CD4-positive, CD25-positive, alpha-beta regulatory T cell (primary cell): ENCODE measurements around the gene UBXN2A. TPM values are rescaled to one million over a fixed set of nuclear protein-coding genes. Genes with fewer than 3 reads are reported as not detected.

ENCODE experiments used
- ATAC-seq, 2 donors: fragments of 150-1000 bp; cut with Tn5 transposase; one replicate each; pipeline ENCODE4 v1.10.0; 2021; ENCODE audit warnings: low read depth in 2 of 2, moderate number of reproducible peaks in 2 of 2, moderate library complexity in 1 of 2
- DNase-seq, 3 donors: peaks; one replicate each; pipeline versions ENCODE4 v3.0.0 to v3.0.0-alpha.2; 2012 to 2022; ENCODE audit warnings: mixed read lengths in 1 of 3
- H3K27ac ChIP-seq: one replicate; pipeline ENCODE4 v1.7.0; 2013; ENCODE audit warnings: mild to moderate bottlenecking, low read length; ENCODE audit not compliant: insufficient read depth, poor library complexity, severe bottlenecking
- H3K27me3 ChIP-seq: one replicate; pipeline ENCODE4 v1.7.0; 2013; ENCODE audit warnings: low read length; ENCODE audit not compliant: control insufficient read depth, insufficient read depth
- H3K36me3 ChIP-seq: one replicate; pipeline ENCODE4 v1.7.0; 2013; ENCODE audit warnings: mild to moderate bottlenecking, low read length, moderate library complexity; ENCODE audit not compliant: control insufficient read depth, insufficient read depth
- H3K4me1 ChIP-seq: 2 replicates; pipeline ENCODE4 v1.7.0; 2013; ENCODE audit warnings: mild to moderate bottlenecking, low read length; ENCODE audit not compliant: insufficient read depth, control insufficient read depth, poor library complexity, severe bottlenecking
- H3K4me3 ChIP-seq: one replicate; pipeline ENCODE4 v1.7.0; 2013; ENCODE audit warnings: low read depth, mild to moderate bottlenecking, low read length, moderate library complexity
- H3K9me3 ChIP-seq, 2 experiments: 1 replicate in 1 of 2; 2 replicates in 1 of 2; pipeline ENCODE4 v1.7.0; 2013; ENCODE audit warnings: low read length in 2 of 2, mild to moderate bottlenecking in 1 of 2, moderate library complexity in 1 of 2; ENCODE audit not compliant: control insufficient read depth in 2 of 2
- H3K27ac Mint-ChIP-seq, 3 donors: one replicate each; pipeline ENCODE4 v1.8.0; 2020 to 2022; ENCODE audit warnings: mild to moderate bottlenecking in 3 of 3, mixed read lengths in 3 of 3, moderate library complexity in 2 of 3
- H3K27me3 Mint-ChIP-seq: one replicate; pipeline ENCODE4 v1.8.0; 2022; ENCODE audit warnings: mild to moderate bottlenecking, mixed read lengths
- H3K36me3 Mint-ChIP-seq: one replicate; pipeline ENCODE4 v1.8.0; 2020; ENCODE audit warnings: mixed read lengths
- H3K4me1 Mint-ChIP-seq, 4 donors: one replicate each; pipeline ENCODE4 v1.8.0; 2020 to 2022; ENCODE audit warnings: mixed read lengths in 4 of 4, mild to moderate bottlenecking in 1 of 4
- H3K4me3 Mint-ChIP-seq, 4 donors: one replicate each; pipeline ENCODE4 v1.8.0; 2020 to 2022; ENCODE audit warnings: mild to moderate bottlenecking in 4 of 4, mixed read lengths in 4 of 4, moderate library complexity in 3 of 4
- H3K9me3 Mint-ChIP-seq, 7 donors: one replicate each; pipeline ENCODE4 v1.8.0; 2020 to 2022; ENCODE audit warnings: mixed read lengths in 7 of 7, mild to moderate bottlenecking in 3 of 7, moderate library complexity in 2 of 7
- polyA plus RNA-seq, 4 donors: library from polyadenylated mRNA; unstranded; fragments of 300-500 nt; fragmentation: Illumina TruSeq; gene quantifications; one replicate each; pipeline ENCODE4 v1.2.3, GENCODE V29; 2021
- total RNA-seq: library from RNA; stranded (reverse); gene quantifications from one replicate; pipeline ENCODE4 v1.2.3, GENCODE V29; 2022

Gene UBXN2A
- total and polyA plus RNA-seq, 5 donors from 2014 or later = 7.7 to 15.0 (median 9.4) TPM

DNA sequence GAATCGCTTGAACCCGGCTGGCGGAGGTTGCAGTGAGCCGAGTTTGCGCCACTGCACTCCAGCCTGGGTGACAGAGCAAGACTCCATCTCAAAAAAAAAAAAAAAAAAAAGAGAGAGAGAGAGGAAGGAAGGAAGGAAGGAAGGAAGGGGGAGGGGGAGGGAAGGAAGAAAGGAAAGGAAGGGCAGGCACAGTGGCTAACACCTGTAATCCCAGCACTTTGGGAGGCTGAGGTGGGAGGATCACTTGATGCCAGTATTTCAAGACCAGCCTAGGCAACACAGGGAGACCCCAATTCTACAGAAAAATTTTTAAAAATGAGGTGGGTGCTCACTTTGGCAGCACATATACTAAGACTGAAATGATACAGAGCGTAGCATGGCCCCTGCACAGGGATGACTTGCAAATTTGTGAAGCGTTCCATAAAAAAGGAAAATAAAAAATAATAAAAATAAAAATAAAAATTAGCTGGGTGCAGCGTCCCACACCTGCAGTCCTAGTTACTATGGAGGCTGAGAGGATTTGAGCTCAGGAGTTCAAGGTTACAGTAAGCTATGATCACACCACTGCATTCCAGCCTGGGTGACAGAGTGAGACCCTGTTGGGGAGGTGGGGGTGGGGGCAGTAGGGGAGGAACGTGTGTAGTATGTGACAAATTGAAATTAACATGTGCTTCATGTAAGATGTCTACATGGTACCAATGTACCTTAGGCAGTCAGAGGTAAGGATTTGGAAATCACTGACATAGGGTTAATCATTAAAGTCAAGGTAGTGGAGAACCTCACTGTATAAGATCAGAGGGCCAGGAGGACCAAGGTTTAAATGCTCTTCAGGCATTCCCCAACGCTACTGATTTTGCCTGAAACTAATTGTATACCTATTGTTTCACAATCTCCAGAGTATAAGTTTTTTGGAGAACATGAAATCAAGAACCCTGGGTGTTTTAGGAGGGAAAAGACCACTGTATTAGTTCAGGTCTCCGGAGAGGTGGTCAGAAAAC is 105.5 kb downstream of the UBXN2A start:
- Mint-ChIP-seq H3K27me3 (peaks cover 10% of the 10 kb centered on the region), H3K9me3 (no peaks in the 10 kb centered on the region), H3K4me1 (peaks cover 16 to 36% (median 18%) of the 10 kb centered on the region in 4 donors), H3K27ac (peak overlapping the region in 1 of 3 donors; percentile 48), H3K4me3 (peak overlapping the region; percentile 90 to 100 (median 95)), H3K36me3 (peaks cover 4% of the 10 kb centered on the region)
- DNase-seq (no peak), ATAC-seq (no peak)
- H3K27ac ChIP-seq = no peak overlapping the region
- H3K4me3 ChIP-seq = peak overlapping the region; percentile 94
- H3K4me1 ChIP-seq = peaks cover 28% of the 10 kb centered on the region
- no peaks in the 10 kb centered on the region for H3K9me3 ChIP-seq
- no peaks in the 10 kb centered on the region for H3K36me3 ChIP-seq
- H3K27me3 ChIP-seq = peaks cover 11% of the 10 kb centered on the region

DNA sequence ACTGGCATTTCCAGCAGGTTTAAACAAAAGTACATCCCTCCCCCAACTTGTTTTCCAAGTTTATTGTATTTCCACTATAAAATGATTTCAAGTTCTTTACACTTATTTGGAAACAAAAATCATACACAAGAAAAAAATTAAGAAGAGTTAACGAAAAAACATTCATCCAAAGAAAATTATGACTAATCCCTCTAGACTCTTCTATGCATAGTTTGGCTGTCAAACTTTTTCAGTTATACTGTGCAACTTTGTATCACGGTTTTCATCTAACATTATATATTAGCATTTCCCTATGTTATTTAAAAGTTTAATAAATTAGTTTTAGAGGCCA is 106.3 kb downstream of the UBXN2A start:
- H3K4me3 ChIP-seq = peak overlapping the region; percentile 94

DNA sequence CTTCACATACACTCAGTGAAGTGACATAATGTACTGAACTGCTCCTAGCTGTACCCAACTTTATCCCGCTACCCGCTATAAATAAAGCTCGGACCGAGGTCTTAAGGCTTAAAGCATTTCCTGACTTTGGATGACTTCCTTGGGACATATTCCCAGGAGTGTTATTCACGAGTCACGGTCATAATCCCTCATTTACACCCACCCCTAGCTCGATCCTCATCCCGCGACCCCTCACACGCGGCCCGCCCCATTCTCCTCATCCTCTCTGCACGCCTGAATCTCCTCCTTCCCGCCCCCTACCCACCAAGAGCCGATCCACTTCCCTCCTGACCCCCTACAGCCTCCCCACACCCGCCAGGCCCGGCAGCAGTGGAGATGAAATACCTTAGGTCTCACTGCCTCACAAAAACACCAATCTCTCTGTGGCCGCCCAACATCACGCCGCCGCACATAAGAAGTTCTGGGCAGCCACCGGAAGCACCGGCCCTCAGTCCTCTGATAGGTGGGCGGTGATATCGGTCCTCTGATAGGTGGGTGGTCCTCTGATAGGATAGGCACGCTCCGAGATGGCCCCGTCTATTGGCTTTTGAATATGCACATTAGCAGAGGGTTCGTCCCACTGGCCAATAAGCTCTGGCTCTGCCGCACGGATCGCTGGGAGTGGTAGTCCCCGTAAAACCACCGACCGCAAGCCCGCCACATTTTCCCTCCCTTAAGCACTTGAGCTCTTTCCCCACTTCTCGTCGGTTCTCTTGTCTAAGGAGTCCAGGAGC is 106.9 kb downstream of the UBXN2A start, which contains the start of gene WDCP:
Gene WDCP (minus strand): TSS at position 462 of the 773 bp plus-strand sequence. CDS start 7,897 bp downstream, outside the sequence.
- Histone ChIP-seq H3K9me3 (no peaks in the 10 kb centered on the region), H3K4me1 (peaks cover 28% of the 10 kb centered on the region), H3K27ac (no peak within 1 kb of the TSS), H3K36me3 (no peaks in the 10 kb centered on the region), H3K4me3 (peak within 1 kb of the TSS; percentile 94), H3K27me3 (peaks cover 19% of the 10 kb centered on the region)
- DNase-seq (peak; percentile 91 to 99 (median 93)), ATAC-seq (peak; percentile 100)
- peak within 1 kb of the TSS; percentile 79 to 98 (median 95) for H3K27ac Mint-ChIP-seq
- peaks cover 10% of the 10 kb centered on the region for H3K27me3 Mint-ChIP-seq
- peaks cover 4% of the 10 kb centered on the region for H3K36me3 Mint-ChIP-seq
- H3K4me3 Mint-ChIP-seq = peak within 1 kb of the TSS; percentile 90 to 100 (median 95)
- no peaks in the 10 kb centered on the region for H3K9me3 Mint-ChIP-seq
- peaks cover 16 to 34% (median 18%) of the 10 kb centered on the region in 4 donors for H3K4me1 Mint-ChIP-seq

More for the DNA sequence above, 106.3 kb downstream of the UBXN2A start:
- H3K27ac ChIP-seq = no peak overlapping the region
- ATAC-seq = no peak
- Mint-ChIP-seq H3K27ac (peak overlapping the region in 1 of 3 donors; percentile 95), H3K9me3 (no peaks in the 10 kb centered on the region), H3K36me3 (peaks cover 4% of the 10 kb centered on the region), H3K27me3 (peaks cover 10% of the 10 kb centered on the region), H3K4me3 (peak overlapping the region; percentile 90 to 100 (median 95)), H3K4me1 (peaks cover 16 to 34% (median 18%) of the 10 kb centered on the region in 4 donors)
- peaks cover 15% of the 10 kb centered on the region for H3K27me3 ChIP-seq
- H3K4me1 ChIP-seq = peaks cover 28% of the 10 kb centered on the region
- DNase-seq = no peak
- H3K9me3 ChIP-seq = no peaks in the 10 kb centered on the region
- H3K36me3 ChIP-seq = no peaks in the 10 kb centered on the region

GRCh38 chr2:24047703-24048033 is 107.4 kb downstream of the UBXN2A start:
- Histone ChIP-seq H3K4me3 (peak overlapping the region; percentile 51), H3K27ac (no peak overlapping the region), H3K36me3 (no peaks in the 10 kb centered on the region), H3K27me3 (peaks cover 21% of the 10 kb centered on the region), H3K9me3 (no peaks in the 10 kb centered on the region), H3K4me1 (peaks cover 28% of the 10 kb centered on the region)
- H3K4me3 Mint-ChIP-seq = peak overlapping the region; percentile 90 to 100 (median 95)
- no peaks in the 10 kb centered on the region for H3K9me3 Mint-ChIP-seq
- ATAC-seq (no peak), DNase-seq (no peak)
- H3K36me3 Mint-ChIP-seq = peaks cover 4% of the 10 kb centered on the region
- peak overlapping the region in 1 of 3 donors; percentile 95 for H3K27ac Mint-ChIP-seq
- H3K27me3 Mint-ChIP-seq = peaks cover 10% of the 10 kb centered on the region
- peaks cover 16 to 34% (median 18%) of the 10 kb centered on the region in 4 donors for H3K4me1 Mint-ChIP-seq

DNA sequence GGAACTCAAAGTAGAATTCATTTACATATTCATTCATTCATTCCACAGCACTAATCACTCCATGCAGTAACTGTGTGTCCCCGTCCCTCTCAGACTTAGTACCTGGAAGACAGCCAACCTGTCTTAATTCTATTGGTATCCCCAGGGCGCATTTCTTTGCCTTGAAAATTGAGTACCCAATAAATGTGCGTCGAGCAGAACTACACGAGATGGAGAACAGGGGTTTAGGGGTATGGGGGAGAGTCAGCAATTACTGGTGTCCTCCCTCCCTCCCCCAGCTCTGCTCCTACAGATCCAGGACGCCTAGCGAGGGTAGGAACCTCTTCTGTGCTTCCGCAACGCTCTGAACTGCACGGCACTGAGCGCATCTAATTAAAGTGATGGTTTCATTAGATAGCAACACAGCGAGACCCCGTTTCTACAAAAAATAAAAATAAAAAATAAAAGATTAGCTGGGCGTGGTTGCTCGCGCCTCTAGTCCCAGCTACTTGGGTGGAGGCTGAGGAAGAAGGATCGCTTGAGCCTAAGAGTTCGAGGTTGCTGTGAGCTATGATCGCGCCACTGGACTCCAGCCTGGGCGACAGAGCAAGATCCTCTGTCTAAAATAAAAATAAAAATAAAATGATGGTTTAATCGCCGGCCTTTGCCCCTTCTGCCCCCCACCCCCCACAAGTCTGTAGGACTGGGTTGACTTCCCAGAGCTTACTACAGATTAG is 108.7 kb downstream of the UBXN2A start:
- Histone ChIP-seq H3K36me3 (no peaks in the 10 kb centered on the region), H3K4me3 (peak overlapping the region; percentile 7), H3K9me3 (no peaks in the 10 kb centered on the region), H3K27me3 (peaks cover 23% of the 10 kb centered on the region), H3K27ac (no peak overlapping the region), H3K4me1 (peaks cover 28% of the 10 kb centered on the region)
- Mint-ChIP-seq H3K27me3 (peaks cover 15% of the 10 kb centered on the region), H3K27ac (no peak overlapping the region), H3K9me3 (no peaks in the 10 kb centered on the region), H3K4me3 (peak overlapping the region; percentile 80 to 87 (median 86)), H3K4me1 (peaks cover 11 to 32% (median 15%) of the 10 kb centered on the region in 4 donors), H3K36me3 (no peaks in the 10 kb centered on the region)
- ATAC-seq = no peak
- DNase-seq = no peak

- Mint-ChIP-seq H3K9me3 (no peaks in the 10 kb centered on the region), H3K36me3 (no peaks in the 10 kb centered on the region), H3K4me3 (peak within 1 kb of the TSS; percentile 80 to 87 (median 86)), H3K27me3 (peaks cover 15% of the 10 kb centered on the region), H3K27ac (no peak within 1 kb of the TSS), H3K4me1 (peaks cover 11 to 32% (median 15%) of the 10 kb centered on the region in 4 donors)
- Histone ChIP-seq H3K4me3 (peak within 1 kb of the TSS; percentile 7), H3K9me3 (no peaks in the 10 kb centered on the region), H3K36me3 (no peaks in the 10 kb centered on the region), H3K27ac (no peak within 1 kb of the TSS), H3K27me3 (peaks cover 23% of the 10 kb centered on the region), H3K4me1 (peaks cover 28% of the 10 kb centered on the region)
- ATAC-seq (no peak), DNase-seq (peak; percentile 26 to 57 (median 54))
Observed at GRCh38 chr2:24049485-24050021, 109.3 kb downstream of the UBXN2A start, which contains the start of gene FKBP1B. FKBP1B (plus strand) TSS chr2:24049741; CDS start chr2:24049850, 109 bp downstream.
